K562 (cell line): ENCODE data around the gene WWC2. TPM values are rescaled to one million over a fixed set of nuclear protein-coding genes. Genes with fewer than 3 reads are reported as not detected.
A peak's percentile ranks its signal among the peaks of the same experiment; 100 is the strongest.

Experiments
- ELF2 ChIP-seq: fragments of 250-450 bp; sonication (Bioruptor Pico); IDR thresholded peaks from 2 replicates; pipeline ENCODE4 v1.5.0; 2021; ENCODE audit warnings: mild to moderate bottlenecking
- FOXJ2 ChIP-seq: fragments of 200-800 bp; sonication (Bioruptor generic); IDR thresholded peaks from 2 replicates; pipeline ENCODE4 v1.6.1; 2016; ENCODE audit warnings: missing genetic modification characterization, missing compliant biosample characterization
- GATA2 ChIP-seq: sonication (generic); formaldehyde crosslinking; IDR thresholded peaks from 2 replicates; pipeline ENCODE4 v1.4.0; 2020; ENCODE audit warnings: mild to moderate bottlenecking, missing genetic modification reagents
- NELFE ChIP-seq: IDR thresholded peaks from 2 replicates; pipeline ENCODE4 v1.6.1; 2011; ENCODE audit warnings: mild to moderate bottlenecking; ENCODE audit not compliant: insufficient read depth, insufficient read length
- ZNF175 ChIP-seq: fragments of 200-800 bp; sonication (Bioruptor generic); IDR thresholded peaks from 2 replicates; pipeline ENCODE4 v1.6.1; 2016; ENCODE audit warnings: low read depth, mild to moderate bottlenecking, missing genetic modification characterization, missing compliant biosample characterization
- ZNF23 ChIP-seq: fragments of 250-450 bp; sonication (Bioruptor Pico); IDR thresholded peaks from 2 replicates; pipeline ENCODE4 v1.4.0; 2020; ENCODE audit warnings: mild to moderate bottlenecking
- polyA plus RNA-seq, 8 experiments: library from polyadenylated mRNA; depleted of rRNA in 4 of 8; stranded (reverse) in 5 of 8; unstranded in 3 of 8; fragments of >200 nt; fragmentation: Nextera tagmentation in 2 of 8; fragmentation: Illumina TruSeq in 1 of 8; extraction: Ambion mirVana in 2 of 8; extraction: Trizol in 1 of 8; gene quantifications; 2 replicates each; pipeline versions ENCODE4 v1.2.1 to v1.2.3, GENCODE V29; 2011 to 2014; ENCODE audit warnings: inconsistent platforms in 1 of 8, missing spikeins in 1 of 8
- total RNA-seq, 7 experiments: library from RNA; depleted of rRNA in 6 of 7; stranded (reverse); fragments of >200 nt in 6 of 7; fragmentation: Illumina TruSeq in 2 of 7; extraction: Trizol in 2 of 7; gene quantifications; 2 replicates each; pipeline versions ENCODE4 v1.2.1 to v1.2.3, GENCODE V29; 2011 to 2021; ENCODE audit warnings: low replicate concordance in 1 of 7
- TF ChIP-seq, protein P1 (sequence below): fragments of 450-650 bp; IDR thresholded peaks from 2 replicates; pipeline ENCODE4 v1.6.1; 2016; ENCODE audit warnings: mild to moderate bottlenecking, moderate library complexity
- TF ChIP-seq, protein P2 (sequence below), 2 experiments: fragments of 200-800 bp in 1 of 2; sonication (Bioruptor generic) in 1 of 2; sonication (generic) in 1 of 2; formaldehyde crosslinking in 1 of 2; IDR thresholded peaks in 1 of 2; conservative IDR thresholded peaks in 1 of 2; 2 replicates each; pipeline versions ENCODE4 v1.5.0 to v1.6.1; 2016 to 2020; ENCODE audit warnings: missing compliant biosample characterization in 1 of 2, missing genetic modification characterization in 1 of 2, missing genetic modification reagents in 1 of 2
- TF ChIP-seq, protein P3 (sequence below): fragments of 250-450 bp; sonication (Bioruptor Pico); IDR thresholded peaks from 2 replicates; pipeline ENCODE4 v1.5.0; 2021; ENCODE audit warnings: mild to moderate bottlenecking, moderate library complexity

Gene WWC2
- total and polyA plus RNA-seq, 9 of the 15 experiments (the other 6 are each of a cell fraction or from before 2014, with no cell fraction given), result 3.7 to 39.4 (median 19.6) TPM

DNA sequence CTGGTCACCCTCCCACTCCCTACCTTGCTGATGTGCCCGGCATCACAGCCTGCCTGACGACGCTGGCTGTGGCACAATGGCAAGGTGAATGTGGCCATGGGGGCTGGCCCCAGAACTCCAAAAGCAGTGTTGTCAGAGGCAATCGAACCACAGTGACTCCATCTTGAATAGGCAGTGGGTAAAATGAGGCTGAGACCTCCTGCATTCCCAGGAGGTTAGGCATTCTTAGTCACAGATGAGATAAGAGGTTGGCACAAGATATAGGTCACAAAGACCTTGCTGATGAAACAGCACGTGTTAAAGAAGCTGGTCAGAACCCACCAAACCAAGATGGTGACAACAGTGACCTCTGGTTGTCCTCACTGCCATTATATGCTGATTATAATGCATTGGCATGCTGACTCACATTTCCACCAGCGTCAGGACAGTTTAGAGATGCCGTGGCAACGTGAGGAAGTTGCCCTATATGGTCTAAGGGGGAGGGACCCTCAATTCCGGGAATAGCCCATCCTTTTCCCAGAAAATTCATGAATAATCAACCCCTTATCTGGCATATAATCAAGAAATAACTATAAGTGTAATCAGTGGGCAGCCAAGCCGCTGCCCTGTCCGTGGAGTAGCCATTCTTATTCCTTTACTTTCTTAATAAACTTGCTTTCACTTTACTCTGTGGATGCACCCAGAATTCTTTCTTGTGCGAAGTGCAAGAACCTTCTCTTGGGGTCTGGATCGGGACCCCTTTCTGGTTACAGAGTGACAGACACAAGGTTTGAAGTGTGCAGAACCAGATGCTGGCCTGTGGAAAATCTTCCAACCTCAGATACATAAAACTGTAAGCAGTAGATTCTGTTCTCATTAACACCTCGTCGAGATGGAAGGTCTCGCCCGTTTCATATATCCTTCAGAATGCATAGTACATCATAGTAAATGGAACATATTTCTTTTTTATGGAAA lies 249.9 kb downstream of the WWC2 start (continued):
- TF ChIP-seq, protein P1, sequence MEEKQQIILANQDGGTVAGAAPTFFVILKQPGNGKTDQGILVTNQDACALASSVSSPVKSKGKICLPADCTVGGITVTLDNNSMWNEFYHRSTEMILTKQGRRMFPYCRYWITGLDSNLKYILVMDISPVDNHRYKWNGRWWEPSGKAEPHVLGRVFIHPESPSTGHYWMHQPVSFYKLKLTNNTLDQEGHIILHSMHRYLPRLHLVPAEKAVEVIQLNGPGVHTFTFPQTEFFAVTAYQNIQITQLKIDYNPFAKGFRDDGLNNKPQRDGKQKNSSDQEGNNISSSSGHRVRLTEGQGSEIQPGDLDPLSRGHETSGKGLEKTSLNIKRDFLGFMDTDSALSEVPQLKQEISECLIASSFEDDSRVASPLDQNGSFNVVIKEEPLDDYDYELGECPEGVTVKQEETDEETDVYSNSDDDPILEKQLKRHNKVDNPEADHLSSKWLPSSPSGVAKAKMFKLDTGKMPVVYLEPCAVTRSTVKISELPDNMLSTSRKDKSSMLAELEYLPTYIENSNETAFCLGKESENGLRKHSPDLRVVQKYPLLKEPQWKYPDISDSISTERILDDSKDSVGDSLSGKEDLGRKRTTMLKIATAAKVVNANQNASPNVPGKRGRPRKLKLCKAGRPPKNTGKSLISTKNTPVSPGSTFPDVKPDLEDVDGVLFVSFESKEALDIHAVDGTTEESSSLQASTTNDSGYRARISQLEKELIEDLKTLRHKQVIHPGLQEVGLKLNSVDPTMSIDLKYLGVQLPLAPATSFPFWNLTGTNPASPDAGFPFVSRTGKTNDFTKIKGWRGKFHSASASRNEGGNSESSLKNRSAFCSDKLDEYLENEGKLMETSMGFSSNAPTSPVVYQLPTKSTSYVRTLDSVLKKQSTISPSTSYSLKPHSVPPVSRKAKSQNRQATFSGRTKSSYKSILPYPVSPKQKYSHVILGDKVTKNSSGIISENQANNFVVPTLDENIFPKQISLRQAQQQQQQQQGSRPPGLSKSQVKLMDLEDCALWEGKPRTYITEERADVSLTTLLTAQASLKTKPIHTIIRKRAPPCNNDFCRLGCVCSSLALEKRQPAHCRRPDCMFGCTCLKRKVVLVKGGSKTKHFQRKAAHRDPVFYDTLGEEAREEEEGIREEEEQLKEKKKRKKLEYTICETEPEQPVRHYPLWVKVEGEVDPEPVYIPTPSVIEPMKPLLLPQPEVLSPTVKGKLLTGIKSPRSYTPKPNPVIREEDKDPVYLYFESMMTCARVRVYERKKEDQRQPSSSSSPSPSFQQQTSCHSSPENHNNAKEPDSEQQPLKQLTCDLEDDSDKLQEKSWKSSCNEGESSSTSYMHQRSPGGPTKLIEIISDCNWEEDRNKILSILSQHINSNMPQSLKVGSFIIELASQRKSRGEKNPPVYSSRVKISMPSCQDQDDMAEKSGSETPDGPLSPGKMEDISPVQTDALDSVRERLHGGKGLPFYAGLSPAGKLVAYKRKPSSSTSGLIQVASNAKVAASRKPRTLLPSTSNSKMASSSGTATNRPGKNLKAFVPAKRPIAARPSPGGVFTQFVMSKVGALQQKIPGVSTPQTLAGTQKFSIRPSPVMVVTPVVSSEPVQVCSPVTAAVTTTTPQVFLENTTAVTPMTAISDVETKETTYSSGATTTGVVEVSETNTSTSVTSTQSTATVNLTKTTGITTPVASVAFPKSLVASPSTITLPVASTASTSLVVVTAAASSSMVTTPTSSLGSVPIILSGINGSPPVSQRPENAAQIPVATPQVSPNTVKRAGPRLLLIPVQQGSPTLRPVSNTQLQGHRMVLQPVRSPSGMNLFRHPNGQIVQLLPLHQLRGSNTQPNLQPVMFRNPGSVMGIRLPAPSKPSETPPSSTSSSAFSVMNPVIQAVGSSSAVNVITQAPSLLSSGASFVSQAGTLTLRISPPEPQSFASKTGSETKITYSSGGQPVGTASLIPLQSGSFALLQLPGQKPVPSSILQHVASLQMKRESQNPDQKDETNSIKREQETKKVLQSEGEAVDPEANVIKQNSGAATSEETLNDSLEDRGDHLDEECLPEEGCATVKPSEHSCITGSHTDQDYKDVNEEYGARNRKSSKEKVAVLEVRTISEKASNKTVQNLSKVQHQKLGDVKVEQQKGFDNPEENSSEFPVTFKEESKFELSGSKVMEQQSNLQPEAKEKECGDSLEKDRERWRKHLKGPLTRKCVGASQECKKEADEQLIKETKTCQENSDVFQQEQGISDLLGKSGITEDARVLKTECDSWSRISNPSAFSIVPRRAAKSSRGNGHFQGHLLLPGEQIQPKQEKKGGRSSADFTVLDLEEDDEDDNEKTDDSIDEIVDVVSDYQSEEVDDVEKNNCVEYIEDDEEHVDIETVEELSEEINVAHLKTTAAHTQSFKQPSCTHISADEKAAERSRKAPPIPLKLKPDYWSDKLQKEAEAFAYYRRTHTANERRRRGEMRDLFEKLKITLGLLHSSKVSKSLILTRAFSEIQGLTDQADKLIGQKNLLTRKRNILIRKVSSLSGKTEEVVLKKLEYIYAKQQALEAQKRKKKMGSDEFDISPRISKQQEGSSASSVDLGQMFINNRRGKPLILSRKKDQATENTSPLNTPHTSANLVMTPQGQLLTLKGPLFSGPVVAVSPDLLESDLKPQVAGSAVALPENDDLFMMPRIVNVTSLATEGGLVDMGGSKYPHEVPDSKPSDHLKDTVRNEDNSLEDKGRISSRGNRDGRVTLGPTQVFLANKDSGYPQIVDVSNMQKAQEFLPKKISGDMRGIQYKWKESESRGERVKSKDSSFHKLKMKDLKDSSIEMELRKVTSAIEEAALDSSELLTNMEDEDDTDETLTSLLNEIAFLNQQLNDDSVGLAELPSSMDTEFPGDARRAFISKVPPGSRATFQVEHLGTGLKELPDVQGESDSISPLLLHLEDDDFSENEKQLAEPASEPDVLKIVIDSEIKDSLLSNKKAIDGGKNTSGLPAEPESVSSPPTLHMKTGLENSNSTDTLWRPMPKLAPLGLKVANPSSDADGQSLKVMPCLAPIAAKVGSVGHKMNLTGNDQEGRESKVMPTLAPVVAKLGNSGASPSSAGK, result peak; percentile 88
- TF ChIP-seq ELF2 (CRISPR knock-in tag), result peak; percentile 87
- peak; percentile 100 for TF ChIP-seq ZNF175
- TF ChIP-seq GATA2 (CRISPR knock-in tag), result no peak
- TF ChIP-seq ZNF23, result peak; percentile 93
- TF ChIP-seq NELFE, result no peak
- TF ChIP-seq, protein P2, sequence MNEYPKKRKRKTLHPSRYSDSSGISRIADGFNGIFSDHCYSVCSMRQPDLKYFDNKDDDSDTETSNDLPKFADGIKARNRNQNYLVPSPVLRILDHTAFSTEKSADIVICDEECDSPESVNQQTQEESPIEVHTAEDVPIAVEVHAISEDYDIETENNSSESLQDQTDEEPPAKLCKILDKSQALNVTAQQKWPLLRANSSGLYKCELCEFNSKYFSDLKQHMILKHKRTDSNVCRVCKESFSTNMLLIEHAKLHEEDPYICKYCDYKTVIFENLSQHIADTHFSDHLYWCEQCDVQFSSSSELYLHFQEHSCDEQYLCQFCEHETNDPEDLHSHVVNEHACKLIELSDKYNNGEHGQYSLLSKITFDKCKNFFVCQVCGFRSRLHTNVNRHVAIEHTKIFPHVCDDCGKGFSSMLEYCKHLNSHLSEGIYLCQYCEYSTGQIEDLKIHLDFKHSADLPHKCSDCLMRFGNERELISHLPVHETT (CRISPR knock-in tag; conservative IDR thresholded peaks at IDR 0.05 in 1 of 2, IDR thresholded peaks at IDR 0.05 in 1 of 2), result peak in 1 of 2 experiments; percentile 100; a peak in 2 of 4 replicates
- TF ChIP-seq, protein P3, sequence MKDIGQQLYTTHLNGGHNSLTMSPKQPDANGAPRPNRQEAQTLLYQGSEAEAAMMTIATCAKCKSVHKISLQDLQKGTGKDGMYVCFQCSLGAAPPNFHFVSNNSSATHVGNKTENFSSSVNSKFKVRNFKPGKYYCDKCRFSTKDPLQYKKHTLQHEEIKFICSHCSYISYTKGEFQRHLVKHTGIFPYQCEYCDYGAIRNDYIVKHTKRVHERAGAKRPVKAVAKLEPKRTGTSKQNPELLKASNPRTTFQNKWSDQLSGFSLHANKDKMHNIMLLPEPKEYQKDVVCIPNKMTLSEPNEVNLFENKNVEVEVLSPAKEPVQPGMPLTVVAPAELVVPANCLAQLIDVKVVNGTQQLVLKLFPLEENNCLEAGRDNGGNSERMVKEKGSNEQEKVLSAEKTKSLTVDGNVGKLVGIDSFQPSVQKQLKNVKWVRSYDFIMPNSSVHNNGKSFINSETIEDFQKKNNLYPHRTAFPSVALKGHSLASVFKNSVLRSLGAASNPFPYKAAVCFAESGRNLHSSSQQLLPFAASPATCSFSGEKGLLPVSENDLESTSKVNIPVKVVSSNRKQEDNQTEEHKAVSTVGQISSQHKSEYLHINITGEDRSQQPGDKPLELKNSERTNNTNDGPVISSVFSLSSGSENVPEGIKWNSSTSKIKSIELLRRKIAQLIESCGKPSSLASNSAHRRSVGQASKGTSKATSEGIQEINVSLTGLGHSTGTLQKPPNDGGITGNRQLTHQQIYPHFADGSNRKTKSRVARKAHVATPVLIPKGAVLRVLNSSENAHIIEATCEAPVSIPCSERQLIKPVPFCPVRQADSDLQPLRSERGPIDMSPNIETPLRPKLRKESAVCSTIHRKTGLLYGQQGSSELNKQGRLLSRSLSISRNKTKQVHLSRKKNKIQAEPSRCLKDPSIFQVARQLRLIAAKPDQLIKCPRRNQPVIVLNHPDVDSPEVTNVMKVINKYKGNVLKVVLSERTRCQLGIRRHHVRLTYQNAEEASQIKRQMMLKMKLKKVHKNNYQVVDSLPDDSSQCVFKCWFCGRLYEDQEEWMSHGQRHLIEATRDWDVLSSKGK, result peak; percentile 88
- peak; percentile 55; the same call in 1 of the 2 replicates for TF ChIP-seq FOXJ2 (tag)
